Type B pancreatic cell (in vitro differentiated cells): ENCODE results near the gene DPP6. TPM values are rescaled to one million over a fixed set of nuclear protein-coding genes. Genes with fewer than 3 reads are reported as not detected.

Experiments
- DNase-seq: peaks from one replicate; pipeline ENCODE4 v3.0.0; 2021; ENCODE audit warnings: mixed read lengths; ENCODE audit not compliant: unreplicated experiment; ENCODE audit errors: extremely low spot score
- H3K27ac Mint-ChIP-seq: 2 replicates; pipeline ENCODE4 v1.8.0; 2021; ENCODE audit warnings: mild to moderate bottlenecking, mixed read lengths
- H3K27me3 Mint-ChIP-seq: 2 replicates; pipeline ENCODE4 v1.8.0; 2021; ENCODE audit warnings: mixed read lengths
- H3K36me3 Mint-ChIP-seq: 2 replicates; pipeline ENCODE4 v1.8.0; 2021; ENCODE audit warnings: mixed read lengths
- H3K4me1 Mint-ChIP-seq: one replicate; pipeline ENCODE4 v1.8.0; 2021; ENCODE audit warnings: mixed read lengths; ENCODE audit not compliant: unreplicated experiment
- H3K4me3 Mint-ChIP-seq: 2 replicates; pipeline ENCODE4 v1.8.0; 2021; ENCODE audit warnings: mild to moderate bottlenecking, mixed read lengths
- H3K9me3 Mint-ChIP-seq: 2 replicates; pipeline ENCODE4 v1.8.0; 2021; ENCODE audit warnings: mixed read lengths
- total RNA-seq: library from RNA; stranded (reverse); gene quantifications from 2 replicates; pipeline ENCODE4 v1.2.1, GENCODE V29; 2021; ENCODE audit warnings: low replicate concordance
- TF ChIP-seq, protein P1 (sequence below): fragments of 200-600 bp; sonication (generic); conservative IDR thresholded peaks from 2 replicates; pipeline ENCODE4 v1.5.0; 2021; ENCODE audit warnings: antibody characterized with exemption, mild to moderate bottlenecking

DPP6 gene
- total RNA-seq, 1 donor from 2014 or later = 4.1 TPM

DNA sequence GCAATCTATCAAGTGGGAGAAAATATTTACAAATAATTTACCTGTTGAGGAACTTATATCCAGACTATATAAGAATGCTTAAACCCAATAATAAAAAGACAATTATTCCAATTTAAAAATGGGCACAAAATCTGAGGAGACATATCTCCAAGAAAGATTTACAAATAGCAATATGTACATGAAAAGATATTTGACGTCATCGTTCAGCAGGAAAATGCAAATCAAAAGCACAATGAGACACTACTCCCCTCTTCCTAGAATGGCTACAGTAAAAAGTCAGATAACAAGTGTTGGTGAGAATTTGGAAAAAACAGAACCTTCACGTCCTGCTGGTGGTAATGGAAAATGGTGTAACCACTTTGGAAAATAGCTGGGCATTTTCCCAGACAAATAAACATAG, 457.0 kb downstream of the DPP6 start:
- no peaks in the 10 kb centered on the region for H3K4me1 Mint-ChIP-seq
- no peaks in the 10 kb centered on the region for H3K36me3 Mint-ChIP-seq
- H3K9me3 Mint-ChIP-seq = no peaks in the 10 kb centered on the region
- no peak overlapping the region for H3K4me3 Mint-ChIP-seq
- H3K27ac Mint-ChIP-seq = no peak overlapping the region
- no peak for DNase-seq
- TF ChIP-seq, protein P1, sequence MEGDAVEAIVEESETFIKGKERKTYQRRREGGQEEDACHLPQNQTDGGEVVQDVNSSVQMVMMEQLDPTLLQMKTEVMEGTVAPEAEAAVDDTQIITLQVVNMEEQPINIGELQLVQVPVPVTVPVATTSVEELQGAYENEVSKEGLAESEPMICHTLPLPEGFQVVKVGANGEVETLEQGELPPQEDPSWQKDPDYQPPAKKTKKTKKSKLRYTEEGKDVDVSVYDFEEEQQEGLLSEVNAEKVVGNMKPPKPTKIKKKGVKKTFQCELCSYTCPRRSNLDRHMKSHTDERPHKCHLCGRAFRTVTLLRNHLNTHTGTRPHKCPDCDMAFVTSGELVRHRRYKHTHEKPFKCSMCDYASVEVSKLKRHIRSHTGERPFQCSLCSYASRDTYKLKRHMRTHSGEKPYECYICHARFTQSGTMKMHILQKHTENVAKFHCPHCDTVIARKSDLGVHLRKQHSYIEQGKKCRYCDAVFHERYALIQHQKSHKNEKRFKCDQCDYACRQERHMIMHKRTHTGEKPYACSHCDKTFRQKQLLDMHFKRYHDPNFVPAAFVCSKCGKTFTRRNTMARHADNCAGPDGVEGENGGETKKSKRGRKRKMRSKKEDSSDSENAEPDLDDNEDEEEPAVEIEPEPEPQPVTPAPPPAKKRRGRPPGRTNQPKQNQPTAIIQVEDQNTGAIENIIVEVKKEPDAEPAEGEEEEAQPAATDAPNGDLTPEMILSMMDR = no peak
- no peaks in the 10 kb centered on the region for H3K27me3 Mint-ChIP-seq

DNA sequence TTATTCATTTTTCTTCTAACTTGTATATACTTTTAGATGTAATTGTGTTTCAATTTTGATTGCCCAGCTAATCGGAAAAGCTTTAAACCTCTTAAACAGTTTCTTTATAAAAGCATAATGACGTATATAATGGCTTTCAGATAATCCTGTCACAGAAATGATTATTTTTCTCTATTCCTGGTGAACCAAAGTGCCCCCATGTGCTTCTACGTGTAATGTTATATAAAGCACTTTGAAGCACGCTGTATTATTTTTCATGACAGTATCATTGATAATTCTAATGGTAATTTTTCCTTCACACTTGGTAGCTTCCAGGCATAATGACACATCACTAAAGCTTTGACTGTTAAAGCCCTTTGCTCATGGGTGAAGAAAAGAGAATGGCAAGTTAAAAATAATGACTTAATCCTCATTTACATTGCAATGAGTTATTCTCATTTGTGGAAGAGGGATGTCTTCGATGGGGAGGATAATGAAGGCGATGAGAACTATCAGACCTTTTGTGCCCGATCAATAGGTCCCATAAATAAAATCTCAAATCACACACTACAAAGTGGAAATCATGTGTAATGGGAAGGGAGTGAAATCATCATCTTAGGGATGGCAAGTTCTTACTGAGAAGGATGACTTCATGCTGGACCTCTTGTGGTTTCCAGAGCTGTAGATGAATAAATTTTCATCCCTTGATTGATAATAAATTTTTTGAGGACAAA, 460.1 kb downstream of the DPP6 start:
- TF ChIP-seq, protein P1 = no peak
- no peak overlapping the region for H3K27ac Mint-ChIP-seq
- DNase-seq = no peak
- H3K4me1 Mint-ChIP-seq = no peaks in the 10 kb centered on the region
- H3K27me3 Mint-ChIP-seq = no peaks in the 10 kb centered on the region
- no peaks in the 10 kb centered on the region for H3K36me3 Mint-ChIP-seq
- H3K4me3 Mint-ChIP-seq = no peak overlapping the region
- H3K9me3 Mint-ChIP-seq = no peaks in the 10 kb centered on the region

DNA sequence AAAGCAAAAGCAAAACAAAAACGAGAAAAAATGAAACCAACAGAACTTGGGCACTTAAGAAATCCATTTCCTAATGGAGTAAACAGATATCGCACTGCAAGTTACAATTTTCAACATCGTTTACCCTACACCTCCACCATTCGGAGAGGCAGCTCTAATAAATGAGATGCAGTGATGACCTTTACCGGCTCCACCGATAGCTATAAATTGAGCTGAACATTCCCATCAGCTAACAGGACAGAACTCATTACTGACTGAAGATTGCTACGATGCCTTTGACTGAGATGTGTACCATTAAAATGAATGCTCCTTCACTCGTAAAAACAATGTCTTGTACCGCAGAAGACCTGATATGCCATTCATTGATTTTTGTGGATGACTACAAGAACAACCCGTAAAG, 465.6 kb downstream of the DPP6 start:
- no peak overlapping the region for H3K4me3 Mint-ChIP-seq
- H3K27ac Mint-ChIP-seq = no peak overlapping the region
- no peaks in the 10 kb centered on the region for H3K9me3 Mint-ChIP-seq
- H3K27me3 Mint-ChIP-seq = no peaks in the 10 kb centered on the region
- DNase-seq = no peak
- no peaks in the 10 kb centered on the region for H3K4me1 Mint-ChIP-seq
- TF ChIP-seq, protein P1 = no peak
- no peaks in the 10 kb centered on the region for H3K36me3 Mint-ChIP-seq

DNA sequence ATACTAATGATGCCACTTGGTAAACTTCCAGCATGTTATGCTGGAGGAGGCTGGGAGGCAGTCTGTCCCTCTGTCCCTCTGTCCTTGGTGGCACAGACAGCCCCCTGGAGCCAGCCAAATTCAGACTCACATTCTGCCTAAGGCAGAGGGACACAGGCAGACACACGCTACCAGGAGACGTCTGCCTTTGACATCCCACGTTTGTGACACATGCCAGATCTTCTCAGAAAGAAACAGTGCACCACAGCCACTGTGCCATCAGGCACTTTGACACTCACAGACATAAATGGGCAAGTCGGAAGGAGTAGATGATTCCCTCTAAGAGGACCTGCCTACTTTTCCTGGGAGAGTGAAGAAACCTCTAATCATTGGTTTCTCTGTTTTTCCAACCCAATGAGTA, 467.0 kb downstream of the DPP6 start:
- H3K9me3 Mint-ChIP-seq = no peaks in the 10 kb centered on the region
- no peak overlapping the region for H3K4me3 Mint-ChIP-seq
- no peaks in the 10 kb centered on the region for H3K27me3 Mint-ChIP-seq
- TF ChIP-seq, protein P1 = no peak
- no peak for DNase-seq
- no peaks in the 10 kb centered on the region for H3K36me3 Mint-ChIP-seq
- no peaks in the 10 kb centered on the region for H3K4me1 Mint-ChIP-seq
- H3K27ac Mint-ChIP-seq = no peak overlapping the region

DNA sequence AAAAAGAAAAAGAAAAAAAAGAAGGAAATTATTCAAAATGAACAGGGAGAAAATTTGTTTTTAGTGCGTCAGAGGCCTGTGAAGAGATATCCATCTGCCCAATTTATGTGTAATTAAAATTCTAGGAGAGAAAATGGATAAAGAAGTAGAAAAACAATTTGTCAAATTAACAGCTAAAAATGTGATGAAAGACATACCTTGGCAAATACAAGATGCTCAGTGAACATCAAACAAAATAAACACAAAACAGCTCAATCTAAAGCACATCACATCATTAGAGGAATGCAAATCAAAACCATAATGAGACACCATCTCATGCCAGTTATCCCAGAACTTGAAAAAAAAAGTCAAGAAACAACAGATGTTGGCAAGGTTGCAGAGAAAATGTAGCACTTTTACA, 477.9 kb downstream of the DPP6 start:
- no peak for DNase-seq
- Mint-ChIP-seq H3K4me3 (no peak overlapping the region), H3K27me3 (no peaks in the 10 kb centered on the region), H3K27ac (no peak overlapping the region), H3K4me1 (no peaks in the 10 kb centered on the region), H3K9me3 (no peaks in the 10 kb centered on the region), H3K36me3 (no peaks in the 10 kb centered on the region)
- TF ChIP-seq, protein P1 = no peak
